Prostate gland (tissue), 2 donors: ENCODE results near the gene PDZK1. TPM values are rescaled to one million over a fixed set of nuclear protein-coding genes. Genes with fewer than 3 reads are reported as not detected.
A peak's percentile ranks its signal among the peaks of the same experiment; 100 is the strongest.

Source experiments
- DNase-seq: peaks from one replicate; pipeline ENCODE4 v3.0.0-alpha.2; 2019; ENCODE audit warnings: low spot score
- H3K27ac ChIP-seq, 2 donors: fragments of 200-600 bp; sonication (generic); 2 replicates each; pipeline ENCODE4 v1.5.1; 2017 to 2019
- H3K27me3 ChIP-seq: fragments of 200-600 bp; sonication (generic); replicated peaks from 2 replicates; pipeline ENCODE4 v1.5.1; 2019; ENCODE audit not compliant: insufficient read depth
- H3K36me3 ChIP-seq, 2 donors: fragments of 200-600 bp; sonication (generic); 1 replicate in 1 of 2; 2 replicates in 1 of 2; pipeline versions ENCODE4 v1.5.1 to v1.8.1; 2017 to 2019
- H3K4me1 ChIP-seq: fragments of 200-600 bp; sonication (generic); replicated peaks from 2 replicates; pipeline ENCODE4 v1.5.1; 2019
- H3K4me3 ChIP-seq, 2 donors: fragments of 200-600 bp; sonication (generic); 2 replicates each; pipeline ENCODE4 v1.5.1; 2017 to 2019
- H3K9me3 ChIP-seq: fragments of 200-600 bp; sonication (generic); 2 replicates; pipeline ENCODE4 v1.5.1; 2017
- CTCF ChIP-seq, 4 experiments: fragments of 200-600 bp in 2 of 4; fragments of 450-650 bp in 2 of 4; sonication (generic) in 2 of 4; IDR thresholded peaks; 1 replicate in 3 of 4; 2 replicates in 1 of 4; pipeline ENCODE4 v1.5.1; 2016 to 2019; ENCODE audit warnings: antibody characterized with exemption in 4 of 4, mild to moderate bottlenecking in 2 of 4, moderate library complexity in 2 of 4
- POLR2A ChIP-seq: fragments of 450-650 bp; IDR thresholded peaks from one replicate; pipeline ENCODE4 v1.6.1; 2016; ENCODE audit warnings: antibody characterized with exemption, mild to moderate bottlenecking
- POLR2AphosphoS5 ChIP-seq: sonication (generic); formaldehyde crosslinking; IDR thresholded peaks from one replicate; pipeline ENCODE4 v1.6.1; 2017; ENCODE audit warnings: antibody characterized with exemption
- WGBS: methylation state at CpG from one replicate; pipeline ENCODE4 v1.1.5; 2018; 5-methylcytosine and 5-hydroxymethylcytosine counted together
- intact Hi-C: fragments of 100-400 bp; cut with DNase I; formaldehyde crosslinking; loops from one replicate; pipeline ENCODE4 v1.14.2; 2022
- total RNA-seq, 2 donors: library from RNA; depleted of rRNA; stranded (reverse); fragments of >200 nt; gene quantifications; one replicate each; pipeline ENCODE4 v1.1.0, GENCODE V29; 2016

PDZK1 gene
- total RNA-seq, 2 donors from 2014 or later: 0.55 TPM; not detected in 1

GRCh38 chr1:145717833-145718232, 10.7 kb upstream of the PDZK1 start:
- 54% methylated on average over 1 of the region's 1 CpG for WGBS
- H3K9me3 ChIP-seq: no peaks in the 10 kb centered on the region
- intact Hi-C loops: no loop called here
- TF ChIP-seq POLR2A (no peak), POLR2AphosphoS5 (no peak), CTCF (IDR thresholded peaks at IDR 0.05) (no peak)
- DNase-seq: no peak
- H3K27me3 ChIP-seq: no peaks in the 10 kb centered on the region
- H3K4me3 ChIP-seq: no peak overlapping the region
- no peaks in the 10 kb centered on the region for H3K4me1 ChIP-seq
- no peaks in the 10 kb centered on the region for H3K36me3 ChIP-seq
- H3K27ac ChIP-seq: no peak overlapping the region

GRCh38 chr1:145716641-145717345, 9.6 kb upstream of the PDZK1 start:
- Histone ChIP-seq H3K27me3 (no peaks in the 10 kb centered on the region), H3K27ac (no peak overlapping the region), H3K4me1 (no peaks in the 10 kb centered on the region), H3K36me3 (no peaks in the 10 kb centered on the region), H3K4me3 (no peak overlapping the region), H3K9me3 (no peaks in the 10 kb centered on the region)
- intact Hi-C loops: no loop called here
- TF ChIP-seq CTCF (IDR thresholded peaks at IDR 0.05): no peak
- TF ChIP-seq POLR2A: no peak
- TF ChIP-seq POLR2AphosphoS5: no peak
- DNase-seq: no peak
- WGBS: 80% methylated on average over 10 of the region's 10 CpGs

GRCh38 chr1:145714524-145715111, 7.5 kb upstream of the PDZK1 start:
- WGBS: 49% methylated on average over 6 of the region's 6 CpGs
- no peaks in the 10 kb centered on the region for H3K4me1 ChIP-seq
- no peak overlapping the region for H3K27ac ChIP-seq
- no peaks in the 10 kb centered on the region for H3K36me3 ChIP-seq
- H3K9me3 ChIP-seq: no peaks in the 10 kb centered on the region
- DNase-seq: no peak
- no peak for TF ChIP-seq POLR2AphosphoS5
- TF ChIP-seq CTCF (IDR thresholded peaks at IDR 0.05): no peak
- TF ChIP-seq POLR2A: no peak
- intact Hi-C loops: no loop called here
- no peak overlapping the region for H3K4me3 ChIP-seq
- H3K27me3 ChIP-seq: no peaks in the 10 kb centered on the region

GRCh38 chr1:145711213-145711651, 4.1 kb upstream of the PDZK1 start:
- Histone ChIP-seq H3K36me3 (no peaks in the 10 kb centered on the region), H3K27me3 (no peaks in the 10 kb centered on the region), H3K9me3 (no peaks in the 10 kb centered on the region), H3K27ac (no peak overlapping the region), H3K4me3 (no peak overlapping the region), H3K4me1 (no peaks in the 10 kb centered on the region)
- peak; percentile 19 for DNase-seq
- 28% methylated on average over 3 of the region's 3 CpGs for WGBS
- no peak for TF ChIP-seq POLR2A
- TF ChIP-seq POLR2AphosphoS5: peak; percentile 46
- intact Hi-C loops: no loop called here

GRCh38 chr1:145710291-145711027, 3.3 kb upstream of the PDZK1 start:
- Histone ChIP-seq H3K9me3 (no peaks in the 10 kb centered on the region), H3K4me3 (no peak overlapping the region), H3K36me3 (no peaks in the 10 kb centered on the region), H3K27me3 (no peaks in the 10 kb centered on the region), H3K4me1 (no peaks in the 10 kb centered on the region), H3K27ac (no peak overlapping the region)
- DNase-seq: no peak
- TF ChIP-seq POLR2AphosphoS5: no peak
- TF ChIP-seq POLR2A: no peak
- no peak for TF ChIP-seq CTCF (IDR thresholded peaks at IDR 0.05)
- intact Hi-C loops: no loop called here
- 65% methylated on average over 4 of the region's 4 CpGs for WGBS
